ENCODE measurements around the gene PCDHB7.
"Not testable (repeated sequence)": the region's sequence is repeated elsewhere in the genome, so short reads cannot be mapped to it uniquely, and the experiment has no call there.

- TF ChIP-seq CTCF, POLR2A (IDR thresholded peaks at IDR 0.05): not testable (repeated sequence)
Observed at GRCh38 chr5:141151632-141152031, 20.8 kb upstream of the PCDHB7 start.

All from lower leg skin (tissue), 3 donors.